Neuronal stem cell (in vitro differentiated cells): ENCODE results near the gene KRT12.

Experiments used
- DNase-seq: peaks from one replicate; pipeline ENCODE4 v3.0.0-alpha.2; 2013; ENCODE audit warnings: low spot score
- H2AFZ ChIP-seq: one replicate; pipeline ENCODE4 v1.6.1; 2013; ENCODE audit warnings: mild to moderate bottlenecking, low read length, inconsistent platforms
- H2AK5ac ChIP-seq: 2 replicates; pipeline ENCODE4 v1.6.1; 2013; ENCODE audit warnings: low read depth, mild to moderate bottlenecking, inconsistent platforms, low read length, moderate library complexity, mixed read lengths
- H2BK120ac ChIP-seq: 2 replicates; pipeline ENCODE4 v1.6.1; 2013; ENCODE audit warnings: low read depth, mild to moderate bottlenecking, inconsistent platforms, low read length, moderate library complexity, mixed read lengths
- H2BK12ac ChIP-seq: one replicate; pipeline ENCODE4 v1.6.1; 2013; ENCODE audit warnings: low read length, inconsistent platforms
- H2BK15ac ChIP-seq: 2 replicates; pipeline ENCODE4 v1.6.1; 2013; ENCODE audit warnings: mild to moderate bottlenecking, low read length, inconsistent platforms, mixed read lengths
- H2BK5ac ChIP-seq: one replicate; pipeline ENCODE4 v1.6.1; 2013; ENCODE audit warnings: inconsistent platforms, mild to moderate bottlenecking, low read length, moderate library complexity
- H3K14ac ChIP-seq: one replicate; pipeline ENCODE4 v1.6.1; 2013; ENCODE audit warnings: low read length, inconsistent platforms
- H3K18ac ChIP-seq: 2 replicates; pipeline ENCODE4 v1.6.1; 2013; ENCODE audit warnings: low read length, inconsistent platforms
- H3K23ac ChIP-seq: 2 replicates; pipeline ENCODE4 v1.6.1; 2013; ENCODE audit warnings: low read depth, mild to moderate bottlenecking, mixed read lengths, low read length, inconsistent platforms; ENCODE audit not compliant: poor library complexity
- H3K27ac ChIP-seq: replicated peaks from 3 replicates; pipeline ENCODE4 v1.5.1; 2013; ENCODE audit warnings: low read length, inconsistent platforms
- H3K27me3 ChIP-seq, 3 experiments: 2 replicates each; pipeline ENCODE4 v1.6.1; 2013; ENCODE audit warnings: low read length in 3 of 3, mild to moderate bottlenecking in 2 of 3, inconsistent platforms in 1 of 3, low read depth in 1 of 3, mixed read lengths in 1 of 3, moderate library complexity in 1 of 3; ENCODE audit not compliant: control insufficient read depth in 3 of 3, insufficient read depth in 3 of 3
- H3K36me3 ChIP-seq, 2 donors: replicated peaks in 1 of 2; 2 replicates each; pipeline ENCODE4 v1.6.1; 2013; ENCODE audit warnings: low read length in 2 of 2; ENCODE audit not compliant: control insufficient read depth in 2 of 2, insufficient read depth in 2 of 2
- H3K4ac ChIP-seq: 2 replicates; pipeline ENCODE4 v1.6.1; 2013; ENCODE audit warnings: inconsistent platforms, mild to moderate bottlenecking, low read length, moderate library complexity
- H3K4me1 ChIP-seq, 2 donors: 1 replicate in 1 of 2; 2 replicates in 1 of 2; pipeline ENCODE4 v1.6.1; 2013; ENCODE audit warnings: low read length in 2 of 2, low read depth in 1 of 2; ENCODE audit not compliant: control insufficient read depth in 2 of 2, insufficient read depth in 1 of 2
- H3K4me2 ChIP-seq: one replicate; pipeline ENCODE4 v1.6.1; 2013; ENCODE audit warnings: mild to moderate bottlenecking, low read length, inconsistent platforms; ENCODE audit not compliant: insufficient read depth, poor library complexity, severe bottlenecking
- H3K4me3 ChIP-seq, 2 donors: 2 replicates each; pipeline ENCODE4 v1.5.1; 2013; ENCODE audit warnings: low read length in 2 of 2, mild to moderate bottlenecking in 2 of 2, inconsistent platforms in 1 of 2, moderate library complexity in 1 of 2
- H3K79me1 ChIP-seq: one replicate; pipeline ENCODE4 v1.6.1; 2013; ENCODE audit warnings: low read depth, mild to moderate bottlenecking, inconsistent platforms, low read length, moderate library complexity
- H3K9ac ChIP-seq: one replicate; pipeline ENCODE4 v1.6.1; 2013; ENCODE audit warnings: mild to moderate bottlenecking, low read depth, low read length, inconsistent platforms; ENCODE audit not compliant: poor library complexity
- H3K9me3 ChIP-seq, 2 donors: replicated peaks in 1 of 2; 2 replicates each; pipeline versions ENCODE3 to v1.6.1; 2013; ENCODE audit warnings: low read length in 2 of 2, mild to moderate bottlenecking in 2 of 2, inconsistent platforms in 1 of 2, low read depth in 1 of 2, mixed read lengths in 1 of 2, moderate library complexity in 1 of 2; ENCODE audit not compliant: control insufficient read depth in 2 of 2, insufficient read depth in 1 of 2
- H4K8ac ChIP-seq: one replicate; pipeline ENCODE4 v1.6.1; 2013; ENCODE audit warnings: low read depth, mild to moderate bottlenecking, inconsistent platforms, low read length, moderate library complexity
- H4K91ac ChIP-seq: one replicate; pipeline ENCODE4 v1.6.1; 2013; ENCODE audit warnings: low read length, low read depth, mild to moderate bottlenecking, inconsistent platforms; ENCODE audit not compliant: poor library complexity
- WGBS, 2 donors: extraction: QIAGEN DNeasy Blood & Tissue Kit; methylation state at CpG; one replicate each; pipeline ENCODE4 v1.1.7; 2013; ENCODE audit warnings: missing lambda C conversion rate in 2 of 2, mixed read lengths in 1 of 2; ENCODE audit not compliant: insufficient read length in 2 of 2, insufficient replicate concordance in 1 of 2; ENCODE audit errors: extremely low coverage in 2 of 2; 5-methylcytosine and 5-hydroxymethylcytosine counted together

The KRT12 gene

DNA sequence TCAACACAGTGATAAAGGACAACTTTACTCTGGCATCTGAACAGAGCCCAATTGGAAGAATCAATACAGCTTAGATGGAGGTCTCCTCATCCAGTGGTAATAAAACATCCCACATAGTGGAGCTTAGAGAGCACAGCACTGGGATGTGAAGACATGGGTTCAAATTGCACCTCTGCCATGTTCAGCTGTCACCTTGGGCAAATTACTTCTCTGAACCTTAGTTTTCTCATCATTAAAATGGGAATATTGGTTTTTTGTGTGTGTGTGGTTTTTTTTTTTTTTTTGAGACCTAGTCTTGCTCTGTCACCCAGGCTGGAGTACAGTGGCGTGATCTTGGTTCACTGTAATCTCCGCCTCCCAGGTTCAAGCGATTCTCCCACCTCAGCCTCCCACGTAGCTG lies 31.0 kb downstream of the KRT12 start:
- no CpG with 5 or more reads among the region's 4 CpGs for WGBS, 2 donors
- Histone ChIP-seq H2BK5ac (no peak overlapping the region), H3K36me3 (peaks cover 4 to 22% of the 10 kb centered on the region in 2 donors), H3K4ac (no peak overlapping the region), H4K8ac (no peak overlapping the region), H3K14ac (no peak overlapping the region), H3K4me2 (no peak overlapping the region), H3K4me3 (no peak overlapping the region), H3K27ac (no peak overlapping the region), H2BK15ac (no peak overlapping the region), H3K4me1 (no peaks in the 10 kb centered on the region), H3K79me1 (no peaks in the 10 kb centered on the region), H2AK5ac (no peak overlapping the region), H2AFZ (no peak overlapping the region), H3K27me3 (no peaks in the 10 kb centered on the region), H3K9ac (no peak overlapping the region), H3K18ac (no peak overlapping the region), H2BK120ac (no peak overlapping the region), H3K23ac (no peak overlapping the region), H3K9me3 (no peaks in the 10 kb centered on the region), H4K91ac (no peak overlapping the region), H2BK12ac (no peak overlapping the region)
- DNase-seq = no peak

DNA sequence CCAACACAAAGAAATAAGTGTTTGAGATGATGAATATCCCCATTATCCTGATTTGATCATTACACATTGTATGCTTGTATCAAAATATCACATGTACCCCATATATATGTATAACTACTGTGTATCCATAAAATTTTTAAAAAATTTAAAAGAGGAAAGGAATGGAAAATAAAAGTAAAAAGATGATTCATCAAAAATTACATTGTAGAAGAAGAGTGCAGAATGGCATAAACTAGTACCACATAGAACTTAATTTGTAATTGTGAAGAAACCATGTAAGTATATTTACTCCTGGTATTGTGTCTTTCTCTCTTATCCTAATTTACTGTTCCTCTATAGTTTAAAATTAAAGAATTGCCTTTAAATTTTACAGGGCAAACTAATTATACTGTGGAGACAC lies 33.1 kb downstream of the KRT12 start:
- Histone ChIP-seq H2AFZ (no peak overlapping the region), H2BK12ac (no peak overlapping the region), H3K9me3 (peaks cover 0 to 5% of the 10 kb centered on the region in 2 donors)

GRCh38 chr17:40832840-40833239 lies 34.2 kb downstream of the KRT12 start:
- no peak overlapping the region for H3K18ac ChIP-seq
- no peak overlapping the region for H3K4ac ChIP-seq
- no peak overlapping the region for H3K27ac ChIP-seq
- no peaks in the 10 kb centered on the region for H3K79me1 ChIP-seq
- DNase-seq = no peak
- no peak overlapping the region for H2BK15ac ChIP-seq
- peaks cover 4 to 22% of the 10 kb centered on the region in 2 donors for H3K36me3 ChIP-seq
- H2AK5ac ChIP-seq = no peak overlapping the region
- H2AFZ ChIP-seq = no peak overlapping the region
- no peak overlapping the region for H2BK120ac ChIP-seq
- no peak overlapping the region for H3K14ac ChIP-seq
- H3K27me3 ChIP-seq = no peaks in the 10 kb centered on the region
- H3K23ac ChIP-seq = no peak overlapping the region
- no peak overlapping the region for H4K8ac ChIP-seq
- no peaks in the 10 kb centered on the region for H3K4me1 ChIP-seq
- WGBS, 2 donors = no CpG with 5 or more reads among the region's 3 CpGs
- no peak overlapping the region for H3K9ac ChIP-seq
- no peak overlapping the region for H4K91ac ChIP-seq
- H3K4me2 ChIP-seq = no peak overlapping the region
- H3K4me3 ChIP-seq = no peak overlapping the region
- no peak overlapping the region for H2BK12ac ChIP-seq
- H3K9me3 ChIP-seq = peaks cover 0 to 5% of the 10 kb centered on the region in 2 donors
- no peak overlapping the region for H2BK5ac ChIP-seq

More for the DNA sequence above, 33.1 kb downstream of the KRT12 start:
- no peak overlapping the region for H2BK120ac ChIP-seq
- no peak overlapping the region for H3K4me3 ChIP-seq
- no peak overlapping the region for H3K18ac ChIP-seq
- H2BK15ac ChIP-seq = no peak overlapping the region
- no peak overlapping the region for H3K4me2 ChIP-seq
- no peak overlapping the region for H3K27ac ChIP-seq
- no peak overlapping the region for H4K8ac ChIP-seq
- H3K14ac ChIP-seq = no peak overlapping the region
- no peak for DNase-seq
- H2BK5ac ChIP-seq = no peak overlapping the region
- H3K79me1 ChIP-seq = no peaks in the 10 kb centered on the region
- H3K4ac ChIP-seq = no peak overlapping the region
- H4K91ac ChIP-seq = no peak overlapping the region
- H3K4me1 ChIP-seq = no peaks in the 10 kb centered on the region
- H3K23ac ChIP-seq = no peak overlapping the region
- H2AK5ac ChIP-seq = no peak overlapping the region
- peaks cover 4 to 22% of the 10 kb centered on the region in 2 donors for H3K36me3 ChIP-seq
- H3K9ac ChIP-seq = no peak overlapping the region
- H3K27me3 ChIP-seq = no peaks in the 10 kb centered on the region

DNA sequence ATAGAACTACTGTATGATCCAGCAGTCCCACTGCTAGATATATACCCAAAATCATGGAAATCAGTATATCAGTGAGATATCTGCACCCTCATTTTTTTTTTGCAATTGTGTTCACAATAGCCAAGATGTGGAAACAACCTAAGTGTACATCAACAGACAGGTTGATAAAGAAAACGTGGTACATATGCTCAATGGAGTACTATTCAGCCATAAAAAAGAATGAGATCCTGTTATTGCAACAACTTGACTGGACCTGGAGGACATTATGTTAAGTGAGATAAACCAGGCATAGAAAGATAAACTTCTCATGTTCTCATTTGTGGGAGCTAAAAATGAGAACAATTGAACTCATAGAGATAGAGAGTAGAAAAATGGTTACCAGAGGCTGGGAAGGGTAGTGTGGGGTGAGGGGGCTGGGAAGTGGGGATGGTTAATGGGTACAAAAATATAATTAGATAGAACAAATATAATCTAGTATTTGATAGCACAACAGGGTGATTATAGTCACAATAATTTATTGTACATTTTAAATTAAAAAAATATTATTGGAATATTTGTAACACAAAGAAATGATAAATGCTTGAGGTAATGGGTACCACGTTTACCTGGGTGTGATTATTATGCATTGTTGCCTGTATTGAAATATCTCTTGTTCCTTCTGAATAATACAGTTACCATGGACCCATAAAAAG lies 36.8 kb downstream of the KRT12 start:
- no peak overlapping the region for H3K9ac ChIP-seq
- H2BK12ac ChIP-seq = no peak overlapping the region
- no peak overlapping the region for H3K23ac ChIP-seq
- H3K4ac ChIP-seq = no peak overlapping the region
- no peak for DNase-seq
- H2BK5ac ChIP-seq = no peak overlapping the region
- peaks cover 5 to 12% of the 10 kb centered on the region in 2 donors for H3K36me3 ChIP-seq
- no peak overlapping the region for H3K27ac ChIP-seq
- no peak overlapping the region for H3K18ac ChIP-seq
- H4K91ac ChIP-seq = no peak overlapping the region
- H2AFZ ChIP-seq = no peak overlapping the region
- H2BK15ac ChIP-seq = no peak overlapping the region
- no peak overlapping the region for H3K4me2 ChIP-seq
- WGBS, 2 donors = no CpG with 5 or more reads among the region's 2 CpGs
- H3K27me3 ChIP-seq = no peaks in the 10 kb centered on the region
- no peaks in the 10 kb centered on the region for H3K4me1 ChIP-seq
- H2BK120ac ChIP-seq = no peak overlapping the region
- no peak overlapping the region for H4K8ac ChIP-seq
- no peak overlapping the region for H3K4me3 ChIP-seq
- H3K79me1 ChIP-seq = no peaks in the 10 kb centered on the region
- peaks cover 0 to 5% of the 10 kb centered on the region in 2 donors for H3K9me3 ChIP-seq
- no peak overlapping the region for H3K14ac ChIP-seq
- H2AK5ac ChIP-seq = no peak overlapping the region
